HEK293 (cell line): Measurements from ENCODE around the gene TUBB4A.

Experiments used
- CTCF ChIA-PET: fragments of 350-600 bp; formaldehyde crosslinking; extraction: SDS; loops from one replicate; lab custom pipeline; 2021; ENCODE audit warnings: antibody characterized with exemption; lab: Yijun Ruan, JAX
- POLR2A ChIA-PET: fragments of 300-600 bp; formaldehyde crosslinking; extraction: SDS; loops from one replicate; lab custom pipeline; 2020; ENCODE audit warnings: antibody characterized with exemption, inconsistent platforms; lab: Yijun Ruan, JAX
- H3K27ac ChIP-seq: fragments of 200-500 bp; sonication (Bioruptor generic); 2 replicates; pipeline ENCODE4 v1.5.1; 2014; ENCODE audit warnings: low read depth, low read length, control low read depth, inconsistent platforms; ENCODE audit errors: extremely low read depth
- H3K36me3 ChIP-seq, 2 experiments: fragments of 200-500 bp in 1 of 2; sonication (Bioruptor generic) in 1 of 2; 1 replicate in 1 of 2; 2 replicates in 1 of 2; pipeline ENCODE4 v1.5.1; 2014 to 2017; ENCODE audit warnings: inconsistent platforms in 2 of 2, low read length in 2 of 2; ENCODE audit not compliant: control insufficient read depth in 2 of 2, insufficient read depth in 1 of 2
- H3K4me1 ChIP-seq: fragments of 200-500 bp; sonication (Bioruptor generic); 2 replicates; pipeline ENCODE4 v1.5.1; 2014; ENCODE audit warnings: mild to moderate bottlenecking, low read length, inconsistent platforms; ENCODE audit not compliant: control insufficient read depth, insufficient read depth
- H3K4me3 ChIP-seq: 2 replicates; pipeline ENCODE4 v1.5.1; 2011; ENCODE audit warnings: low read depth, mild to moderate bottlenecking, control low read depth, low read length, moderate library complexity
- H3K9me3 ChIP-seq: fragments of 200-500 bp; sonication (Bioruptor generic); 2 replicates; pipeline ENCODE4 v1.5.1; 2014; ENCODE audit warnings: low read depth, low read length, inconsistent platforms; ENCODE audit not compliant: control insufficient read depth, insufficient read depth
- FEZF1 ChIP-seq: fragments of 450-650 bp; formaldehyde crosslinking; IDR thresholded peaks from 2 replicates; pipeline ENCODE4 v1.5.1; 2016; ENCODE audit warnings: missing biosample characterization, missing genetic modification characterization
- GLIS1 ChIP-seq: fragments of 450-650 bp; formaldehyde crosslinking; IDR thresholded peaks from 2 replicates; pipeline ENCODE4 v1.5.1; 2016; ENCODE audit warnings: missing biosample characterization, missing genetic modification characterization
- KLF1 ChIP-seq: fragments of 450-650 bp; formaldehyde crosslinking; IDR thresholded peaks from 2 replicates; pipeline ENCODE4 v1.5.1; 2016; ENCODE audit warnings: missing biosample characterization, missing genetic modification characterization
- SP7 ChIP-seq: fragments of 450-650 bp; formaldehyde crosslinking; IDR thresholded peaks from 2 replicates; pipeline ENCODE4 v1.5.1; 2016; ENCODE audit warnings: missing biosample characterization, missing genetic modification characterization
- ZBTB48 ChIP-seq: fragments of 450-650 bp; formaldehyde crosslinking; IDR thresholded peaks from 2 replicates; pipeline ENCODE4 v1.5.1; 2016; ENCODE audit warnings: missing biosample characterization, missing genetic modification characterization
- ZNF121 ChIP-seq: fragments of 450-650 bp; formaldehyde crosslinking; IDR thresholded peaks from 2 replicates; pipeline ENCODE4 v1.5.1; 2016; ENCODE audit warnings: missing biosample characterization, missing genetic modification characterization
- ZNF19 ChIP-seq: fragments of 450-650 bp; formaldehyde crosslinking; IDR thresholded peaks from 2 replicates; pipeline ENCODE4; 2016; ENCODE audit warnings: missing biosample characterization, missing genetic modification characterization, low read depth
- ZNF24 ChIP-seq: fragments of 450-650 bp; formaldehyde crosslinking; IDR thresholded peaks from 2 replicates; pipeline ENCODE4 v1.5.1; 2016; ENCODE audit warnings: missing biosample characterization, missing genetic modification characterization
- ZNF274 ChIP-seq, 2 experiments: fragments of 200-500 bp in 1 of 2; fragments of 450-650 bp in 1 of 2; sonication (Bioruptor generic) in 1 of 2; formaldehyde crosslinking in 1 of 2; IDR thresholded peaks; 2 replicates each; pipeline versions ENCODE4 v1.5.1 to v1.6.1; 2014 to 2016; ENCODE audit warnings: borderline replicate concordance in 1 of 2, inconsistent platforms in 1 of 2, low read length in 1 of 2, missing biosample characterization in 1 of 2, missing genetic modification characterization in 1 of 2
- ZNF335 ChIP-seq: fragments of 450-650 bp; formaldehyde crosslinking; conservative IDR thresholded peaks from 2 replicates; pipeline ENCODE4 v1.5.1; 2016; ENCODE audit warnings: missing biosample characterization, missing genetic modification characterization
- ZNF341 ChIP-seq: fragments of 450-650 bp; formaldehyde crosslinking; IDR thresholded peaks from 2 replicates; pipeline ENCODE4; 2016; ENCODE audit warnings: low read depth, missing biosample characterization, missing genetic modification characterization
- ZNF366 ChIP-seq: fragments of 450-650 bp; formaldehyde crosslinking; conservative IDR thresholded peaks from 2 replicates; pipeline ENCODE4 v1.5.1; 2016; ENCODE audit warnings: missing biosample characterization, missing genetic modification characterization
- ZNF394 ChIP-seq: fragments of 450-650 bp; formaldehyde crosslinking; IDR thresholded peaks from 2 replicates; pipeline ENCODE4 v1.5.1; 2016; ENCODE audit warnings: missing biosample characterization, missing genetic modification characterization, mild to moderate bottlenecking, moderate library complexity, borderline replicate concordance
- ZNF558 ChIP-seq: fragments of 450-650 bp; formaldehyde crosslinking; IDR thresholded peaks from 2 replicates; pipeline ENCODE4 v1.5.1; 2016; ENCODE audit warnings: missing biosample characterization, missing genetic modification characterization
- ZNF600 ChIP-seq: fragments of 450-650 bp; formaldehyde crosslinking; IDR thresholded peaks from 2 replicates; pipeline ENCODE4 v1.5.1; 2016; ENCODE audit warnings: missing biosample characterization, missing genetic modification characterization
- ZNF626 ChIP-seq: fragments of 450-650 bp; sonication (Bioruptor Pico); formaldehyde crosslinking; IDR thresholded peaks from 2 replicates; pipeline ENCODE4 v1.5.1; 2018; ENCODE audit warnings: missing biosample characterization, missing genetic modification characterization, inconsistent platforms
- ZNF629 ChIP-seq: fragments of 450-650 bp; formaldehyde crosslinking; IDR thresholded peaks from 2 replicates; pipeline ENCODE4 v1.5.1; 2017; ENCODE audit warnings: missing biosample characterization, missing genetic modification characterization
- ZNF654 ChIP-seq: fragments of 450-650 bp; formaldehyde crosslinking; IDR thresholded peaks from 2 replicates; pipeline ENCODE4 v1.5.1; 2016; ENCODE audit warnings: low read depth, missing biosample characterization, missing genetic modification characterization
- ZNF677 ChIP-seq: fragments of 450-650 bp; IDR thresholded peaks from 2 replicates; pipeline ENCODE4 v1.5.0; 2018; ENCODE audit warnings: missing biosample characterization, mild to moderate bottlenecking, missing genetic modification characterization, moderate library complexity
- TF ChIP-seq, protein P1 (sequence below): fragments of 450-650 bp; IDR thresholded peaks from 2 replicates; pipeline ENCODE4 v1.5.1; 2018; ENCODE audit warnings: missing biosample characterization, missing genetic modification characterization
- TF ChIP-seq, protein P2 (sequence below): sonication (generic); formaldehyde crosslinking; IDR thresholded peaks from 2 replicates; pipeline ENCODE4 v1.8.1; 2022; ENCODE audit warnings: mild to moderate bottlenecking, moderate library complexity, missing genetic modification reagents
- TF ChIP-seq, protein P3 (sequence below): fragments of 450-650 bp; formaldehyde crosslinking; IDR thresholded peaks from 2 replicates; pipeline ENCODE4 v1.5.1; 2016; ENCODE audit warnings: missing biosample characterization, missing genetic modification characterization, low read depth

The TUBB4A gene

DNA sequence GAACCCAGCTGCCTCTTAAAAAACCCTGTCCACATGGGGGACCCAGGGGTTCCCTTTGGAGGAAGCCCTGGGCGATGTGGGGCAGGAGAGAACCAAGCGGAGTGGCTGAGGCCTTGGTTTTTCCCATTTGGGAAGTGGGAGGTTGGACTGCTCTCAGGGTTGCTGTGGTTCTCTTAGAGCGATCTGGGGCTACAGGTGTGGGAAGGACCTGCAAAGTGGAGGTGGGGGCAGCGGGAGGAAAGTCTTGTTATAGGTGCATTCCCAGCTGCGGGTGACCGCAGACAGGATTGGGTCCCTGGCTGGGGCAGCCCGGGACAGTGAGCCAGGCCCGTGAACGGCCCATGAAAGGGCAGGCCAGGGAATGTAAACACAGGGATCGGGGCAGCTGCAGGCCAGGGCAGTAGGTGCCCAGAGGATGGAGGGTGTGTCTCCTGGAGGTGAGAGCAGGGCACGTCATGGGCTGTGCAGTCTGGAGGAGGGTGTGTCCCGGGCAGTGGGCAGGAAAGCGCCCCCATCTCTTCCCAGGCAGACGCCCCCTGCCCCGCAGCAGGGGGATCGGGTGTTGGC, 43.3 kb downstream of the TUBB4A start (continued):
- TF ChIP-seq, protein P1, sequence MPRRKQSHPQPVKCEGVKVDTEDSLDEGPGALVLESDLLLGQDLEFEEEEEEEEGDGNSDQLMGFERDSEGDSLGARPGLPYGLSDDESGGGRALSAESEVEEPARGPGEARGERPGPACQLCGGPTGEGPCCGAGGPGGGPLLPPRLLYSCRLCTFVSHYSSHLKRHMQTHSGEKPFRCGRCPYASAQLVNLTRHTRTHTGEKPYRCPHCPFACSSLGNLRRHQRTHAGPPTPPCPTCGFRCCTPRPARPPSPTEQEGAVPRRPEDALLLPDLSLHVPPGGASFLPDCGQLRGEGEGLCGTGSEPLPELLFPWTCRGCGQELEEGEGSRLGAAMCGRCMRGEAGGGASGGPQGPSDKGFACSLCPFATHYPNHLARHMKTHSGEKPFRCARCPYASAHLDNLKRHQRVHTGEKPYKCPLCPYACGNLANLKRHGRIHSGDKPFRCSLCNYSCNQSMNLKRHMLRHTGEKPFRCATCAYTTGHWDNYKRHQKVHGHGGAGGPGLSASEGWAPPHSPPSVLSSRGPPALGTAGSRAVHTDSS (tag by site-specific recombination): no peak
- TF ChIP-seq ZNF654 (tag by site-specific recombination) (no peak), ZNF121 (tag by site-specific recombination) (peak; percentile 100), ZNF366 (tag by site-specific recombination) (no peak), ZNF677 (tag by site-specific recombination) (no peak), ZNF335 (tag by site-specific recombination) (no peak), KLF1 (peak; percentile 74), FEZF1 (no peak)
- TF ChIP-seq, protein P2, sequence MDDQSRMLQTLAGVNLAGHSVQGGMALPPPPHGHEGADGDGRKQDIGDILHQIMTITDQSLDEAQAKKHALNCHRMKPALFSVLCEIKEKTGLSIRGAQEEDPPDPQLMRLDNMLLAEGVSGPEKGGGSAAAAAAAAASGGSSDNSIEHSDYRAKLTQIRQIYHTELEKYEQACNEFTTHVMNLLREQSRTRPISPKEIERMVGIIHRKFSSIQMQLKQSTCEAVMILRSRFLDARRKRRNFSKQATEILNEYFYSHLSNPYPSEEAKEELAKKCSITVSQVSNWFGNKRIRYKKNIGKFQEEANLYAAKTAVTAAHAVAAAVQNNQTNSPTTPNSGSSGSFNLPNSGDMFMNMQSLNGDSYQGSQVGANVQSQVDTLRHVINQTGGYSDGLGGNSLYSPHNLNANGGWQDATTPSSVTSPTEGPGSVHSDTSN (CRISPR knock-in tag): no peak

DNA sequence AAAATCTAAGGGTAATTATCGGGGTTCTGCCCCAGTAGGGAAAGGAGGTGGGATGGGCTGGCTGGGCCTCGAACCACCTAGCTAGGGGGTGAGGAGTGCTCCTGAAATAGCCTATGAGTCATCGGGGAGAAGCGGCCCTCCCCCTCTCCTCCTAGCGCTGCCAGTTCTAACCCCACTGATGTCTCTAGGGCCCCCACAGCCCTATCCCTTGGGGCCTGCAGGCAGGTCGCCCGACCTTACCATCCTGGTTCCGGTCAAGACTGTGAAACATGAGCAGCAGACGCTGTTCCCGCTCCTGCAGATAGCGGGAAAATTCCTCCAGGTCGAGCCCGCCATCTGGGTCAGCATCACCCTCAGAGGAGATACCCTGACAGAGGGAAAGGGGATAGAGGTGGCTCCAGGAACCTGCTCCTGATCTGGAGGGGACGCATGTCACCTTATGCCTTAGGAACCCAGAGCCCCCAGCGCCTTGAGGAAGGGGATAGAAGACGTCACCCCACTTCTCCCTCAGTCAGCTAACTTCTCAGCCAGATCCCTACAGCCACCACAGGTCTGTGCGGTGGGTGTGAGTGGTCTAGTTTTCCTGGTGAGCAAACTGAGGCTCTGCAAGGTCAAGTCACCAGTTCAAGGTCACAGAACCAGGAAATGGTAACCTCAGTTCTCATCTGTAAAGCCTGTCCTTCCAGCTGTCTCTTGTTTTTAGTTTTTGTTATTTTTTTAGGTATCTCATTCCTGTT, 44.0 kb downstream of the TUBB4A start:
- Histone ChIP-seq H3K4me3 (no peak overlapping the region), H3K9me3 (no peaks in the 10 kb centered on the region), H3K27ac (no peak overlapping the region), H3K36me3 (peaks cover 0 to 42% of the 10 kb centered on the region in 2 experiments; a peak in 2 of 3 replicates), H3K4me1 (no peaks in the 10 kb centered on the region)
- POLR2A ChIA-PET: no interaction called here
- TF ChIP-seq ZNF394 (tag by site-specific recombination) (0 out of 2 replicates have a peak, but pooled peaks have one; percentile 27), ZNF335 (tag by site-specific recombination) (peak; percentile 45), SP7 (tag by site-specific recombination) (peak; percentile 78), ZNF558 (tag by site-specific recombination) (peak; percentile 25; the same call in 1 of the 2 replicates), ZBTB48 (tag by site-specific recombination) (peak; percentile 65; the same call in 1 of the 2 replicates), ZNF629 (tag by site-specific recombination) (0 out of 2 replicates have a peak, but pooled peaks have one; percentile 29), ZNF24 (peak; percentile 22; the same call in 1 of the 2 replicates), ZNF341 (tag by site-specific recombination) (peak; percentile 53; the same call in 1 of the 2 replicates), ZNF600 (tag by site-specific recombination) (peak; percentile 86), ZNF274 (IDR thresholded peaks at IDR 0.05; ENCODE audit: low read length) (no peak), ZNF274 (tag by site-specific recombination; IDR thresholded peaks at IDR 0.05; ENCODE audit: borderline replicate concordance) (no peak), GLIS1 (tag by site-specific recombination) (peak; percentile 55), ZNF626 (tag by site-specific recombination) (no peak), ZNF19 (no peak)
- TF ChIP-seq, protein P3, sequence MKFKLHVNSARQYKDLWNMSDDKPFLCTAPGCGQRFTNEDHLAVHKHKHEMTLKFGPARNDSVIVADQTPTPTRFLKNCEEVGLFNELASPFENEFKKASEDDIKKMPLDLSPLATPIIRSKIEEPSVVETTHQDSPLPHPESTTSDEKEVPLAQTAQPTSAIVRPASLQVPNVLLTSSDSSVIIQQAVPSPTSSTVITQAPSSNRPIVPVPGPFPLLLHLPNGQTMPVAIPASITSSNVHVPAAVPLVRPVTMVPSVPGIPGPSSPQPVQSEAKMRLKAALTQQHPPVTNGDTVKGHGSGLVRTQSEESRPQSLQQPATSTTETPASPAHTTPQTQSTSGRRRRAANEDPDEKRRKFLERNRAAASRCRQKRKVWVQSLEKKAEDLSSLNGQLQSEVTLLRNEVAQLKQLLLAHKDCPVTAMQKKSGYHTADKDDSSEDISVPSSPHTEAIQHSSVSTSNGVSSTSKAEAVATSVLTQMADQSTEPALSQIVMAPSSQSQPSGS (tag by site-specific recombination): no peak
- CTCF ChIA-PET: interaction anchor here (0.7 kb wide), 1 partner anchor 85 kb away, joined by 3 read pairs; no protein-coding TSS in a partner anchor
